Measurements from ENCODE around the gene LAPTM4A.
"Not testable (repeated sequence)": the region's sequence is repeated elsewhere in the genome, so short reads cannot be mapped to it uniquely, and the experiment has no call there.

LAPTM4A gene

GRCh38 chr2:20077411-20077940 lies 26.0 kb upstream of the LAPTM4A start:
- in situ Hi-C loops (cut with HindIII; ENCODE audit: low sequenced_read_pairs): no loop called here

- in situ Hi-C loops (cut with HindIII; ENCODE audit: low sequenced_read_pairs): no loop called here
Observed at GRCh38 chr2:20076757-20077156, 25.3 kb upstream of the LAPTM4A start.

- in situ Hi-C loops (cut with HindIII; ENCODE audit: low sequenced_read_pairs): no loop called here
Observed at GRCh38 chr2:20074901-20075300, 23.5 kb upstream of the LAPTM4A start.

- in situ Hi-C loops (cut with HindIII; ENCODE audit: low sequenced_read_pairs): not testable (repeated sequence)
Observed at GRCh38 chr2:20074046-20074648, 22.7 kb upstream of the LAPTM4A start.

- in situ Hi-C loops (cut with HindIII; ENCODE audit: low sequenced_read_pairs): no loop called here
Observed at GRCh38 chr2:20073460-20073859, 22.0 kb upstream of the LAPTM4A start.

- in situ Hi-C loops (cut with HindIII; ENCODE audit: low sequenced_read_pairs): no loop called here
Observed at GRCh38 chr2:20072436-20073158, 21.2 kb upstream of the LAPTM4A start.

- in situ Hi-C loops (cut with HindIII; ENCODE audit: low sequenced_read_pairs): no loop called here
Observed at GRCh38 chr2:20071397-20072383, 20.3 kb upstream of the LAPTM4A start.

- in situ Hi-C loops (cut with HindIII; ENCODE audit: low sequenced_read_pairs): no loop called here
Observed at GRCh38 chr2:20069756-20070155, 18.3 kb upstream of the LAPTM4A start.

GRCh38 chr2:20067992-20068584 lies 16.7 kb upstream of the LAPTM4A start:
- in situ Hi-C loops (cut with HindIII; ENCODE audit: low sequenced_read_pairs): no loop called here

- in situ Hi-C loops (cut with HindIII; ENCODE audit: low sequenced_read_pairs): no loop called here
Observed at GRCh38 chr2:20065885-20066602, 14.6 kb upstream of the LAPTM4A start.

GRCh38 chr2:20064841-20065240 lies 13.4 kb upstream of the LAPTM4A start:
- in situ Hi-C loops (cut with HindIII; ENCODE audit: low sequenced_read_pairs): no loop called here

- in situ Hi-C loops (cut with HindIII; ENCODE audit: low sequenced_read_pairs): no loop called here
Observed at GRCh38 chr2:20064421-20064820, 13.0 kb upstream of the LAPTM4A start.

GRCh38 chr2:20062615-20063545 lies 11.5 kb upstream of the LAPTM4A start:
- in situ Hi-C loops (cut with HindIII; ENCODE audit: low sequenced_read_pairs): no loop called here

GRCh38 chr2:20061940-20062339 lies 10.5 kb upstream of the LAPTM4A start:
- in situ Hi-C loops (cut with HindIII; ENCODE audit: low sequenced_read_pairs): no loop called here

- in situ Hi-C loops (cut with HindIII; ENCODE audit: low sequenced_read_pairs): no loop called here
Observed at GRCh38 chr2:20061476-20061875, 10.0 kb upstream of the LAPTM4A start.

- in situ Hi-C loops (cut with HindIII; ENCODE audit: low sequenced_read_pairs): no loop called here
Observed at GRCh38 chr2:20060106-20060505, 8.7 kb upstream of the LAPTM4A start.

GRCh38 chr2:20057268-20057667 lies 5.8 kb upstream of the LAPTM4A start:
- in situ Hi-C loops (cut with HindIII; ENCODE audit: low sequenced_read_pairs): no loop called here

- in situ Hi-C loops (cut with HindIII; ENCODE audit: low sequenced_read_pairs): no loop called here
Observed at GRCh38 chr2:20054931-20055330, 3.5 kb upstream of the LAPTM4A start.

- in situ Hi-C loops (cut with HindIII; ENCODE audit: low sequenced_read_pairs): no loop called here
Observed at GRCh38 chr2:20054119-20054518, 2.7 kb upstream of the LAPTM4A start.
